Testis (tissue), 3 donors: ENCODE measurements around the gene ARL6IP1. TPM values are rescaled to one million over a fixed set of nuclear protein-coding genes. Genes with fewer than 3 reads are reported as not detected.

Experiments used
- DNase-seq: peaks from one replicate; pipeline ENCODE4 v3.0.0-alpha.2; 2019
- H3K27ac ChIP-seq, 2 donors: fragments of 200-600 bp; sonication (generic); one replicate each; pipeline ENCODE4 v1.5.1; 2019
- H3K27me3 ChIP-seq: fragments of 200-600 bp; sonication (generic); one replicate; pipeline ENCODE4 v1.5.1; 2019
- H3K36me3 ChIP-seq: fragments of 200-600 bp; sonication (generic); one replicate; pipeline ENCODE4 v1.5.1; 2017; ENCODE audit warnings: low read depth; ENCODE audit errors: missing control alignments
- H3K4me1 ChIP-seq: fragments of 200-600 bp; sonication (generic); one replicate; pipeline ENCODE4 v1.5.1; 2019
- H3K4me3 ChIP-seq, 2 donors: fragments of 200-600 bp; sonication (generic); one replicate each; pipeline ENCODE4 v1.5.1; 2017 to 2019
- H3K9me3 ChIP-seq: fragments of 200-600 bp; sonication (generic); one replicate; pipeline ENCODE4 v1.5.1; 2017
- POLR2A ChIP-seq: fragments of 450-650 bp; IDR thresholded peaks from one replicate; pipeline ENCODE4 v1.6.1; 2017; ENCODE audit warnings: antibody characterized with exemption, mild to moderate bottlenecking, moderate library complexity
- WGBS, 2 donors: methylation state at CpG; one replicate each; pipeline ENCODE4 v1.1.5; 2018; 5-methylcytosine and 5-hydroxymethylcytosine counted together
- intact Hi-C: fragments of 100-400 bp; cut with DNase I; formaldehyde crosslinking; loops from one replicate; pipeline ENCODE4 v1.15.1; 2023; ENCODE audit warnings: low total_unique reads
- polyA plus RNA-seq: library from polyadenylated mRNA; stranded (reverse); fragments of 350-450 nt; fragmentation: Illumina TruSeq; extraction: RNeasy Lipid Tissue Mini Kit (QIAGEN cat#74804); gene quantifications from one replicate; pipeline ENCODE4 v1.2.3, GENCODE V29; 2014; ENCODE audit warnings: low read depth, low replicate concordance; ENCODE audit not compliant: insufficient read depth
- total RNA-seq, 2 donors: library from RNA; depleted of rRNA; stranded (reverse); fragments of >200 nt; gene quantifications; one replicate each; pipeline ENCODE4 v1.2.3, GENCODE V29; 2016
- TF ChIP-seq, protein P1 (sequence below), 3 experiments: fragments of 450-650 bp in 2 of 3; fragments of 200-600 bp in 1 of 3; sonication (generic) in 1 of 3; IDR thresholded peaks; one replicate each; pipeline ENCODE4 v1.5.1; 2016 to 2019; ENCODE audit warnings: antibody characterized with exemption in 3 of 3, mild to moderate bottlenecking in 2 of 3, moderate library complexity in 1 of 3

ARL6IP1 gene
- total and polyA plus RNA-seq, 3 donors from 2014 or later = 219 to 392 (median 392) TPM

DNA sequence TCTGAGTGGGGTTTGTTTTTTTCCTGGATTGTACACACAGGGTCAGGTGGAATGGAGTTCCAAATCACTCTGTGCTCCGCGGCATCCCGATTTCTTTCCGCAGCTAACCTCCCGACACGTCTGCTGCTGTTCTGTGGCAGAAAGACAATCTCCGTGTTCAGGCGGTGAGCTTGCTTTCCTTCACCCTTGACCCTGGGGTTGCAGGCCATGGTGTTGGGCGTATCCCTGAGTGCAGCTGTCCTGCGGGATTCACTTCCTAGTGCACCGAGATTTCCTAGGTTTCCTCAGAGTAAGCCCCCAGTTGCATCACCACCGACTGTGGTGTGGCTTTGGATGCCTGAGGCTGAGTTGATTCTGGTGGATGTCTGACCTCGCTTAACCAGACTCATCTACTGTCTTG, 7.8 kb upstream of the ARL6IP1 start:
- Histone ChIP-seq H3K9me3 (no peaks in the 10 kb centered on the region), H3K36me3 (no peaks in the 10 kb centered on the region), H3K4me1 (no peaks in the 10 kb centered on the region), H3K27ac (no peak overlapping the region), H3K4me3 (no peak overlapping the region), H3K27me3 (no peaks in the 10 kb centered on the region)
- 90 to 91% methylated on average over 13 of the region's 13 CpGs for WGBS, 2 donors
- intact Hi-C loops = no loop called here
- no peak for DNase-seq
- TF ChIP-seq POLR2A = no peak
- TF ChIP-seq, protein P1, sequence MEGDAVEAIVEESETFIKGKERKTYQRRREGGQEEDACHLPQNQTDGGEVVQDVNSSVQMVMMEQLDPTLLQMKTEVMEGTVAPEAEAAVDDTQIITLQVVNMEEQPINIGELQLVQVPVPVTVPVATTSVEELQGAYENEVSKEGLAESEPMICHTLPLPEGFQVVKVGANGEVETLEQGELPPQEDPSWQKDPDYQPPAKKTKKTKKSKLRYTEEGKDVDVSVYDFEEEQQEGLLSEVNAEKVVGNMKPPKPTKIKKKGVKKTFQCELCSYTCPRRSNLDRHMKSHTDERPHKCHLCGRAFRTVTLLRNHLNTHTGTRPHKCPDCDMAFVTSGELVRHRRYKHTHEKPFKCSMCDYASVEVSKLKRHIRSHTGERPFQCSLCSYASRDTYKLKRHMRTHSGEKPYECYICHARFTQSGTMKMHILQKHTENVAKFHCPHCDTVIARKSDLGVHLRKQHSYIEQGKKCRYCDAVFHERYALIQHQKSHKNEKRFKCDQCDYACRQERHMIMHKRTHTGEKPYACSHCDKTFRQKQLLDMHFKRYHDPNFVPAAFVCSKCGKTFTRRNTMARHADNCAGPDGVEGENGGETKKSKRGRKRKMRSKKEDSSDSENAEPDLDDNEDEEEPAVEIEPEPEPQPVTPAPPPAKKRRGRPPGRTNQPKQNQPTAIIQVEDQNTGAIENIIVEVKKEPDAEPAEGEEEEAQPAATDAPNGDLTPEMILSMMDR (IDR thresholded peaks at IDR 0.05) = no peak

DNA sequence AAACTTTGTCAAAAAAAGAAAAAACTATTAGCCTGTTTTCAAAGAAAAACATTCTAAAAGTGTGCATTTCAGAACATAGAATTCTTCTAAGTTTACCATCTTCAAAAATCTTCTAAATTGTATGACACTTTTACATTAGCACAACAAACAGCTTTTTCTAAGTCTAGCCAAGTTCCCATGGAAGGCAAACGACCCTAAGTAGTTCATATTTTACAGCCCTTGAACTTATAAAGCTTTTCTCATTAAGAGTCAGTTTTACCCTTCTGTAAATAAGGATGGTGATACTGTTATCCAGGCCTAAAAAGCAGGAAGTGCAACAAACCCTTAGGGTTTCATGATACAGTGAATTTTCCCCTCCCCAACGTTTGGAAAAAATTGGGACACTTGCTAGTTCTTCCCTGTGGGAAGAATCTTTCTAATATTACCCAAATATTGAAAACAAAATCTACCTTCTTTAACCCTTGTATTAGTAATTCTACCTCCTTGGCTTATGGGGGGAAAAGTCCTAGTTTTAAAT, 4.0 kb upstream of the ARL6IP1 start:
- 35 to 42% methylated on average over 2 of the region's 2 CpGs for WGBS, 2 donors
- TF ChIP-seq, protein P1 (IDR thresholded peaks at IDR 0.05) = no peak
- no peaks in the 10 kb centered on the region for H3K4me1 ChIP-seq
- no peak overlapping the region for H3K27ac ChIP-seq
- H3K9me3 ChIP-seq = no peaks in the 10 kb centered on the region
- H3K27me3 ChIP-seq = no peaks in the 10 kb centered on the region
- intact Hi-C loops = no loop called here
- no peak overlapping the region for H3K4me3 ChIP-seq
- DNase-seq = no peak
- no peaks in the 10 kb centered on the region for H3K36me3 ChIP-seq

DNA sequence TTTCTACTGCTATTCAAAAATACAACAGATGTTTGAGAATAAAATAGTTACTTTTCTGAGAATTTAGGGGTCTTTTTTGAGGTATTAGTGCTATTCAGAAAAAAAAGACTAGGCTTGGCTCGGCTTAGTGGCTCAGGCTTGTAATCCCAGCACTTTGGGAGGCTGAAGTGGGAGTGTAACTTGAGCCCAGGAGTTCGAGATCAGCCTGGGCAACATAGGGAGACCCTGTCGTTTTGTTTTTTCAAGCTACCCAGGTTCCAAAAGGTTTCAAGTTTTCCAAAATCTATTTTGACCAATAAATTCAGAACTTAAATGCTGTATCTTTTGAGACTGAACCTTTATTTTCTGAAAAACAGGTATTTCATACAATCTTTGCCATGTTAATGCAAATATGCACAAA, 3.2 kb upstream of the ARL6IP1 start:
- Histone ChIP-seq H3K27me3 (no peaks in the 10 kb centered on the region), H3K9me3 (no peaks in the 10 kb centered on the region), H3K36me3 (no peaks in the 10 kb centered on the region), H3K27ac (no peak overlapping the region), H3K4me3 (no peak overlapping the region), H3K4me1 (peaks cover 5% of the 10 kb centered on the region)
- intact Hi-C loops = no loop called here
- TF ChIP-seq POLR2A = no peak
- TF ChIP-seq, protein P1 (IDR thresholded peaks at IDR 0.05) = no peak
- no peak for DNase-seq
- WGBS, 2 donors = 44 to 58% methylated on average over 3 of the region's 3 CpGs

DNA sequence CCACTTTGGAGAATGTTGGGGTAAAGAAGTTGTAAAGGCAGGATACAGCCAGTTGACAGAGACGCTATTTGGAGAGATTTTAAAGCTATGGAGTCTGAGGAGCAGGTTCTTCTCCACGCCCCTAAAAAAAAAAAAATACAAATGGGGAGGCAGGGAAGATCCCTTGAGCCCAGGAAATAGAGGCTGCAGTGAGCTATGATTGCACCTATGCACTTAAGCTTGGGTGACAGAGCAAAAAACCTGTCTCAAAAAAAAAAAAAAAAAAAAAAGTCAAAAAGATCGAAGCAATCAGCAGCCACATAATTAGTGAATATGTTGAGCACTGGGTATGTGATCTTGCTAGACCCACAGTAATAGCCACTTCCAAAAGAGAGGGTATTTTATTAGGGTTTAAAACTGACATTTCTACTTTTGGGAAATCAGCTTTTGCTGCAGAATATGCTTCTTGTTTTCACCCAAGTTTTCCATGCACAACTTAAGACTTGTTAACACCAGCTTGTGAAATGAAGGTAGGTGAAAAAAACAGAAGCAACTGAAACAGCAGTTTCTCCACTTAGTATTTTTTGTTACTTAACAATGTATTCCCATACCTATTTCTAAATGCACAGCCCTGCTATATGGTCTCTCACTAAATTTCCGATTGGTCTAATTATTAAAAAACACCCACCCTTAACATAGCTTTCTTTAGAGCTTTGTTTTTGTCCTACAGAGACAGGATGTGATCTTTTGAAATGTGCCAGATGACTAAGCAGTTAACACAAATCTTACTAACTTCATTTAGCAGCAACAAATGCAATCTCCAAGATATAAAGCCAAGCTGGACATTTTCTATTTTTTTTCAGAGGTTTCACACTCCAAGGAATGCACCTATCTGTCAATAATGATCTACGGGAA, 2.5 kb upstream of the ARL6IP1 start:
- TF ChIP-seq POLR2A = no peak
- TF ChIP-seq, protein P1 (IDR thresholded peaks at IDR 0.05) = no peak
- H3K27ac ChIP-seq = no peak overlapping the region
- peaks cover 8% of the 10 kb centered on the region for H3K4me1 ChIP-seq
- intact Hi-C loops = no loop called here
- WGBS, 2 donors = 54 to 70% methylated on average over 5 of the region's 5 CpGs
- no peaks in the 10 kb centered on the region for H3K9me3 ChIP-seq
- no peaks in the 10 kb centered on the region for H3K27me3 ChIP-seq
- DNase-seq = no peak
- H3K36me3 ChIP-seq = no peaks in the 10 kb centered on the region
- no peak overlapping the region for H3K4me3 ChIP-seq
